Activated CD8-positive, alpha-beta memory T cell treated with anti-CD3 and anti-CD28 coated beads, Interleukin-2, amount 10 ng/mL, durations not matched to agents 7 days and 5 days (primary cell): ENCODE measurements around the gene RHBDD1. TPM values are rescaled to one million over a fixed set of nuclear protein-coding genes. Genes with fewer than 3 reads are reported as not detected.
"Not testable (repeated sequence)": the region's sequence is repeated elsewhere in the genome, so short reads cannot be mapped to it uniquely, and the experiment has no call there.

Experiments used
- ATAC-seq: fragments of 150-1000 bp; cut with Tn5 transposase; one replicate; pipeline ENCODE4 v1.10.0; 2021; ENCODE audit warnings: moderate library complexity
- CTCF ChIA-PET: fragments of 350-600 bp; sonication (Branson Sonifier 250); formaldehyde crosslinking; loops from one replicate; lab custom pipeline; 2021; ENCODE audit warnings: antibody characterized with exemption; lab: Charles Lee
- DNase-seq: peaks from one replicate; pipeline ENCODE4 v3.0.0-alpha.2; 2020
- H3K27ac Mint-ChIP-seq: one replicate; pipeline ENCODE4 v1.8.0; 2021; ENCODE audit warnings: mild to moderate bottlenecking, mixed read lengths
- H3K27me3 Mint-ChIP-seq: one replicate; pipeline ENCODE4 v1.8.0; 2021; ENCODE audit warnings: mixed read lengths
- H3K36me3 Mint-ChIP-seq: one replicate; pipeline ENCODE4 v1.8.0; 2021; ENCODE audit warnings: mild to moderate bottlenecking, mixed read lengths
- H3K4me1 Mint-ChIP-seq: one replicate; pipeline ENCODE4 v1.8.0; 2021; ENCODE audit warnings: mixed read lengths
- H3K4me3 Mint-ChIP-seq: one replicate; pipeline ENCODE4 v1.8.0; 2021; ENCODE audit warnings: mild to moderate bottlenecking, moderate library complexity, mixed read lengths
- H3K9me3 Mint-ChIP-seq: one replicate; pipeline ENCODE4 v1.8.0; 2022; ENCODE audit warnings: low read depth, mixed read lengths
- total RNA-seq, 2 experiments: library from RNA; stranded (reverse); gene quantifications; one replicate each; pipeline ENCODE4 v1.2.3, GENCODE V29; 2021

RHBDD1 gene
- total RNA-seq, 2 experiments from 2014 or later, result 29.8 to 32.2 TPM

DNA sequence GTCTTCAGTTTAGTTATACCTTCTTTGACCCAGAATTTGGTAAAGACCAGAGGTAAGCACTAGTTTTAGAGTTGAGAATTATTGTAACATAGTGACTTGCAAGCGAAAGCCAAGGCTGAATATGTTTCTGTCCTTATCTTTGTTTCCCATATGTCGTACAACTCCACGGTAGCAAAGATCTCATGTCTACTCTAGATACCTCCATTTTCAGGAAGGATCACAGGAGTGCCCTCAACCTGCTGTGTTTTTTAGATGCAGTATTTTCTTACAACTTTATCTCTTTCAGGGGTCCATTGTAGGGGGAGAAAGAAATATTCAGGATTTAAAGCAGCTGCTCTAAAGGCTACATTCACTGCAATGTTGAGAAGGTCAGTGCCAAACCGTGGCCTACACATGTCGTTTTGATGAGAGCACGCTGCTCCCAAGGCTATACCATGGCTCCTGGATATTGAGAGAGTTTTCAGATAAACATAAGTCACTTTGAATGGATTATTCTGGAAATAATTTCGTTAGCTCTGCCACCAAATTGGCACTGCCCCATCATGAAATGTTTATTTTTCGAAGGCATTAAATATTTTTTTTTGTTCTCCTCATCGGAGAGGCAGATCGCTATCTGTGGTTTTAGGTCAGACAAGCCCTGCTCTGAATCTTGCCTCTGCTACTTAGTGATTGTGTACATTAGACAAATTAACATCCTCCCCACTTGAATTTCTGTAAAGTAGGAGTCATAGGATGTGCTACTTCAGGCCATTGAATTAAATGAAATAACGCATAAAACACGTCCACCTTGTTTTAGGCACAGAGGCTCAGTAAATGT lies 2.1 kb downstream of the RHBDD1 start:
- Mint-ChIP-seq H3K9me3 (peaks cover 2% of the 10 kb centered on the region), H3K4me3 (peak overlapping the region; percentile 86), H3K27ac (peak overlapping the region; percentile 99), H3K4me1 (peaks cover 52% of the 10 kb centered on the region), H3K36me3 (peaks cover 40% of the 10 kb centered on the region), H3K27me3 (no peaks in the 10 kb centered on the region)
- CTCF ChIA-PET, result interaction anchor here (1.1 to 1.9 kb wide), 3 partner anchors 35 to 39 kb away, joined by 3 to 4 read pairs (median 3); partner anchors contain the start of gene IRS1
- no peak for ATAC-seq
- DNase-seq, result no peak

DNA sequence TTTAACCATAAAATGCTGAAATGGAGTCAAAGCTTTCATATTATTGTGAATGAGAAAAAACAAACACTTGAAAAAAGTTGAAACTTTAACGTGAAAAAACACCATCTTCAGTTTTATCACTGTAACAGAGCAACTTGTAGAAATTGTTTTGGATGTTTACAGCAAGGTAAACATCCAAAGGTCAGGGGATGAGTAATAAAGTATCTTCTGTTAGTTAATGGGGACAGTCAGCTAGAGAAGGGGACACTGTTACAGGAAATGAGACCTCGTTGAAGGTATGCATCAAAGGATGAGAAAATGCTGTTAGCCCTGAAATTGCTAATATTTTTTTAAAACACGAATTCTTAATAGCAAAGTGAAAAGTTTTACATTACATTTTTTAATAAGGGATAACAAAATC lies 2.9 kb downstream of the RHBDD1 start:
- Mint-ChIP-seq H3K4me1 (peaks cover 50% of the 10 kb centered on the region), H3K36me3 (peaks cover 44% of the 10 kb centered on the region), H3K4me3 (peak overlapping the region; percentile 86), H3K27me3 (no peaks in the 10 kb centered on the region), H3K9me3 (peaks cover 2% of the 10 kb centered on the region), H3K27ac (peak overlapping the region; percentile 99)
- ATAC-seq (no peak), DNase-seq (no peak)
- CTCF ChIA-PET, result interaction anchor here (0.8 to 1.9 kb wide), 3 partner anchors 36 to 39 kb away, joined by 3 to 4 read pairs (median 3); partner anchors contain the start of gene IRS1

DNA sequence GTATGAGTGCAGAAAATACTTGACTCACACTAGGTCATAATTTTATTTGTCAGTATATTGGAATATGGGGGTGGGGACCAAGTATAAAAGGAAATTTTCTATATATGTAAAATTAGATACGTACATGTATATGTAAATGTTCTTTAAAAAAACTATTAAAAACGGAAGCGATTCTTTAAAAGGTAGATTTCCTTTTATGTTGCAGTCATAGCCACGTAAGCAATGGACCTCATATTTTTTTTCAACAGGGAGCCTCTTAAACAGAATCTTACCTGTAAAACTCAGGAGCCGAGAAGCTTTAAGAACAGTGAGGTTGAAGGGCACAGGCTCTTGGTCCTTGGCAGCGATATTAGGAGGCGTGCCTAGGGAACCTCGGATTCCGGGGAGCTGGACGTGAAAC lies 3.3 kb downstream of the RHBDD1 start:
- CTCF ChIA-PET, result interaction anchor here (0.8 to 2.5 kb wide), 4 partner anchors 23 to 39 kb away, joined by 3 to 8 read pairs (median 4); no protein-coding TSS in a partner anchor
- H3K9me3 Mint-ChIP-seq, result peaks cover 2% of the 10 kb centered on the region
- ATAC-seq (no peak), DNase-seq (no peak)
- peaks cover 47% of the 10 kb centered on the region for H3K36me3 Mint-ChIP-seq
- no peaks in the 10 kb centered on the region for H3K27me3 Mint-ChIP-seq
- peak overlapping the region; percentile 86 for H3K4me3 Mint-ChIP-seq
- H3K27ac Mint-ChIP-seq, result peak overlapping the region; percentile 99
- H3K4me1 Mint-ChIP-seq, result peaks cover 47% of the 10 kb centered on the region

DNA sequence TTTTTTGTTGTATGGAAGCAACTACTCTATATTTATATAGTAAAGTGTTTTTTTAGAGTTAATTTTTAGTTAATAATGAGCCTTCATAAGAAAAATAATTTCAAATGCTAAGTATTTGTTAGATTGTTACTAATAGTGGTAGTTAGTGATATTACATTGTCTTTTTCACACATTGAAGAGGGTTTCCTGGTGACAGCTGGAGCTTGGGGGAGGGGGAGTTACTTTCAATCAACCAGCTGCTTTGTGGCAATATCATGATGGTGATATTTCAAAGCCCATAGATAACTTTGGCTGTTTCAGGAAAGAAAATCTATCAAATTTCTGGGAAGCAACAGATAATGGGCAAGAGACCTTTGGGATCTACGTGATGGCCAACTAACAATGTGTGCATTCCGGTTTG lies 4.1 kb downstream of the RHBDD1 start:
- DNase-seq, result no peak
- H3K36me3 Mint-ChIP-seq, result peaks cover 49% of the 10 kb centered on the region
- no peak for ATAC-seq
- no peaks in the 10 kb centered on the region for H3K27me3 Mint-ChIP-seq
- CTCF ChIA-PET, result interaction anchor here (1.4 to 2.5 kb wide), 3 partner anchors 23 to 39 kb away, joined by 4 to 8 read pairs (median 4); no protein-coding TSS in a partner anchor
- H3K4me3 Mint-ChIP-seq, result peak overlapping the region; percentile 55
- H3K9me3 Mint-ChIP-seq, result peaks cover 2% of the 10 kb centered on the region
- peak overlapping the region; percentile 99 for H3K27ac Mint-ChIP-seq
- H3K4me1 Mint-ChIP-seq, result peaks cover 49% of the 10 kb centered on the region

DNA sequence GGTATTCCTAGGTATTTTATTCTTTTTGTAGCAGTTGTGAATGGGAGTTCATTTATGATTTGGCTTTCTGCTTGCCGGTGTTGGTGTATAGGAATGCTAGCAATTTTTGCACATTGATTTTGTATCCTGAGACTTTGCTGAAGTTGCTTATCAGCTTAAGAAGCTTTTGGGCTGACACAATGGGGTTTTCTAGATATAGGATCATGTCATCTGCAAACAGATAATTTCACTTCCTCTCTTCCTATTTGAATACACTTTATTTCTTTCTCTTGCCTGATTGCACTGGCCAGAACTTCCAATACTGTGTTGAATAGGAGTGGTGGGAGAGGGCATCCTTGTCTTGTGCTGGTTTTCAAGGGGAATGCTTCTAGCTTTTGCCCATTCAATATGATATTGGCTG lies 7.1 kb downstream of the RHBDD1 start:
- DNase-seq, CTCF ChIA-PET, H3K27me3 Mint-ChIP-seq, H3K4me3 Mint-ChIP-seq, ATAC-seq, H3K27ac Mint-ChIP-seq, H3K9me3 Mint-ChIP-seq: not testable (repeated sequence)
- Mint-ChIP-seq H3K4me1 (peaks cover 45% of the 10 kb centered on the region), H3K36me3 (peaks cover 45% of the 10 kb centered on the region)

DNA sequence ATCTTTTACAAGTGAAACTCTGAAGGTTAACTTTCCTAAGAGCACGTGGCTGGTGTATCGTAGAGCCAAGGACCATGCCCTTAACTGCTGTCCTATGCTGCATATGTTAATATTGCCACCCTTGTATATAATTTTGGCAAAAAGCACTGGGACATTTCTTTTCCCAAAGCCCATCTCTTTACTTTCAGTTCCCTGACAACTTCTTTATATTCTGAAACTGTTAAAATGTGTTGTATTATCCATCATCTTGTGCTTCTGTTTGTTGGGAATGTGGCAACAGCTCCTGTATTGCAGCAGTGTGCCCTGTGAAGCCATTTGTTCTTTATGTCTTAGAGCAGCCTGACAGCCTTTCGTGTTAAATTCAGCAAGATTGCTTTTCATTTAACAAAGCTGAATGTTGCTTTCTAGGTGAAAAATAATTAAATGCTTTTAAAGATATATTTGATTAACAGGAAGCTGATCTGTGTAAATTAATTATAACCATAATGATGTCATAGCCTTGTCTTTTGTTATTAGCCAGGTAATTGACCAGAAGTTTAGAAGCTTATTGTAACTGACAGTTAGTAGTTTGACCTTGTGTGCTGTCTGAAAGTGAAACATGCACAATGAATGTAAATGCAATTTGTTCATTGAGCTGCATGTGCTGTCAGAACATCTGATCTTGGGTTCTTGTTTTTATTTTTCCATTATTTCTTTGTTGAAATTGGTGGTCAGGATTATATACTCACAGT lies 9.7 kb downstream of the RHBDD1 start:
- Mint-ChIP-seq H3K27me3 (no peaks in the 10 kb centered on the region), H3K9me3 (peaks cover 2% of the 10 kb centered on the region), H3K36me3 (peaks cover 32% of the 10 kb centered on the region), H3K4me3 (no peak overlapping the region), H3K4me1 (peaks cover 24% of the 10 kb centered on the region), H3K27ac (no peak overlapping the region)
- DNase-seq (no peak), ATAC-seq (no peak)
- CTCF ChIA-PET, result no interaction called here

DNA sequence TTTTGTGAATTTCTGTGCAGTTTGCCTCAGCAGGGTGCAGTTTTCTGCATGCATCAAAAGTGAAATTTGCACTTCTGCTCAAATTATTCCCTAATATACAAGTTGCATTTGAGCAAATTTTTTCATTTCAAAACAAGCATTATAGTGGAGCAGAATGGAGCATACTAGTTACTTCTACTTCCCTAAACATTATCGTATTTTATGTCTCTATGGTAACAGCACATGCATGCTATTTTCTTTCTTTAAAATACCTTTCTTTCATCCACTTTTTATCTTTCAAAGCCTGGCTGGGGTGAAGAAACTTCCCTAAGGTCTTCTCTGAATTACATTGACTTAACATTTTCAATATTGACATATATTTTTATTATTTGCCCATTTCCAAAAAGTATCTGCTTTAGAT lies 11.2 kb downstream of the RHBDD1 start:
- CTCF ChIA-PET, result no interaction called here
- peaks cover 23% of the 10 kb centered on the region for H3K36me3 Mint-ChIP-seq
- ATAC-seq, result no peak

DNA sequence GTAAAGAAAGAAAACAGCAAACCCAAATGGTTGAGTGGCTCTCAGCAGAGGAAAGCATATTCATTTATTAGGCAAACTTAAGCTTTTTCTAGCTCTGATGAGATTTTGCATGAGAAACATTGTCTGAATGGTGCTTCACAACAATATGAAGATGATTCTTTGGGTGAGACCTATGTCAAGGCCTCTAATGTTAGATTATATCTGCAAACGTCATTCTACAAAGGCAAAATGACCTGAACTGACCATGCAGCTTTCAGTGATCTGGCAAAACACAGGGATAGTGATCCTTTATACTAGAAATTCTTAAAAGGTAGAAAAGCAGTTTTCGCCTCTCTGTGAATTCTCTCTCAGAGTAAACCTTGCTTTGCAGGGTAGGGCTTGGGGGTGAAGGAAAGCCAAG lies 11.7 kb downstream of the RHBDD1 start:
- H3K4me3 Mint-ChIP-seq, result no peak overlapping the region
- H3K36me3 Mint-ChIP-seq, result peaks cover 18% of the 10 kb centered on the region
- H3K27ac Mint-ChIP-seq, result no peak overlapping the region
- no peaks in the 10 kb centered on the region for H3K27me3 Mint-ChIP-seq
- peaks cover 19% of the 10 kb centered on the region for H3K4me1 Mint-ChIP-seq
- H3K9me3 Mint-ChIP-seq, result peaks cover 2% of the 10 kb centered on the region
- CTCF ChIA-PET, result no interaction called here
- no peak for ATAC-seq
- no peak for DNase-seq

More for the DNA sequence above, 11.2 kb downstream of the RHBDD1 start:
- peaks cover 2% of the 10 kb centered on the region for H3K9me3 Mint-ChIP-seq
- H3K27me3 Mint-ChIP-seq, result no peaks in the 10 kb centered on the region
- H3K4me1 Mint-ChIP-seq, result peaks cover 21% of the 10 kb centered on the region
- no peak for DNase-seq
- no peak overlapping the region for H3K4me3 Mint-ChIP-seq
- no peak overlapping the region for H3K27ac Mint-ChIP-seq

DNA sequence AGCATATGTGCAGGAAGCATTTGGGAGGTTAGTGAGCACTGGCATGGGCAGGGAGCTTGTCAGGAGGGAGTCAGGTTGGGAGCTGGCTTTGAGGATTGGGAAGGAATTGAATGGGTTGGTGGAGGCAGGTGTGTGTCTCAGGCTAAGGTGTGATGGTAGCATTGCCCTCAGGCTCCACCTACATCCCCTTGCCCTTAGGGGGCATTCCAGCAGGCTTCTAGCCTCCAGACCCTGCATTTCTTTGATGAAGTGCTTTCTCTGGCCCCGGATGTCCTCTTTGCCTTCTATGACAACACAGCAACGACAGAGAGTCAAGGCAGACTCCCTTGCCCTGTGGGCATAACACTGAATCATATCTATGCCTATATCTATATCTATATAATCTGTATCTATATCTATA lies 13.5 kb downstream of the RHBDD1 start:
- H3K27me3 Mint-ChIP-seq, result no peaks in the 10 kb centered on the region
- H3K36me3 Mint-ChIP-seq, result peaks cover 7% of the 10 kb centered on the region
- DNase-seq (no peak), ATAC-seq (no peak)
- no peak overlapping the region for H3K27ac Mint-ChIP-seq
- H3K9me3 Mint-ChIP-seq, result no peaks in the 10 kb centered on the region
- H3K4me3 Mint-ChIP-seq, result no peak overlapping the region
- H3K4me1 Mint-ChIP-seq, result peaks cover 10% of the 10 kb centered on the region
- CTCF ChIA-PET, result no interaction called here

DNA sequence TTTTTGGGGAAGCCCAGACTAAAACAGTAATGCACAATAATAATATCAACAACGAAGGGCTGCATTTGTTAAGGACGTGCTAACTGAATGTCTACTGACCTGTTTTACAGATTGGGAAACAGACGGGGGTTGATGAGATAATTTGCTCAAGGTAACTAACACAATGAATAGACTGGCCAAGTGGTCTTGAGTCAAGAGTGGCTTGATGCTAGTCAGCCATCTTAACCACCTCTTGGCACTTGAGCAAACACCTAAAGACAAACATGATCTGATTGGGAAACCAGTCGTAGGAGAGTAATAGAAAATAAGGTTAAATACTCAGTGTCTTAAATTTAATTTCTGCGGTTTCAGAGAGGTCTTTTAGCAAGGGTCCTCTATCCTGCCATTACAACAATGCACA lies 14.2 kb downstream of the RHBDD1 start:
- ATAC-seq (no peak), DNase-seq (no peak)
- Mint-ChIP-seq H3K27ac (no peak overlapping the region), H3K36me3 (peaks cover 9% of the 10 kb centered on the region), H3K9me3 (no peaks in the 10 kb centered on the region), H3K4me1 (peaks cover 7% of the 10 kb centered on the region), H3K27me3 (no peaks in the 10 kb centered on the region), H3K4me3 (no peak overlapping the region)
- CTCF ChIA-PET, result no interaction called here

DNA sequence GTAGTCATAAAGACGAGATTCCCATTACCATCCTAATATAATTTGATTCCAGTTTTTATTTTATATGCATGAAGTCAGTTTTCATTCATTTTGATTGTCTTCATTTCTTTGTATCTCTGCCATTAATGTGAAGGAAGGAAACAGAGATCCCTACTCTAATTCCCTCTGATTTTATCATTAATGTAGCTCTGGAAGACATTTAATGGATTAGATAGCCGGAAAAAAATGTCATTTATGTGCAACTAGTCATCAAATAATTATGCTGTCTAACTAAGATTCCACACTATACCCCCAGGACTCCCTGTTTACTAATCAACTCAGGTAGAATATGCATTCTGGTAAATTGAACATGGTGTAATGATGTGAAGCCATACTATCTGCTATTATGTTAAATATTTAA lies 19.9 kb downstream of the RHBDD1 start:
- Mint-ChIP-seq H3K36me3 (peaks cover 7% of the 10 kb centered on the region), H3K27ac (no peak overlapping the region), H3K4me1 (no peaks in the 10 kb centered on the region), H3K4me3 (no peak overlapping the region), H3K9me3 (no peaks in the 10 kb centered on the region), H3K27me3 (no peaks in the 10 kb centered on the region)
- no peak for ATAC-seq
- no peak for DNase-seq
- CTCF ChIA-PET, result no interaction called here

DNA sequence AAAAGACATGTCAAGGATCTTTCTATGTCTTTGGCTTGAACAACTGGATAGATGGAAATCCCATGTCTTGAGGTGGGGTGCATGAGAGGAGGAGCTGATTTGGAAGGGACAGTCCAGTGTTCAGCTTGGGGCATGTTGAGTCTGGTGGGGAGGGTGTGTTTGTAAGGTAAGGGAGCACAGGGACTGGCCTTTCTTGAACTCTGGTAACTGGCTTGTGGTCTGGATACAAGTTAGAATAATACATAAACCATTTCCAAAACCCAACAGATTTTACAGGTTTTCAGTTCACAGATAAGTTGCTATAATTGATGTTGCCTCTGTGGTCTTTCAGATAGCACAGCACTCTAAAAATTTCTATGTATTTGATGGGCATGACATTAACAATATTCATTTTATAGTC lies 24.2 kb downstream of the RHBDD1 start:
- ATAC-seq (no peak), DNase-seq (no peak)
- Mint-ChIP-seq H3K27ac (no peak overlapping the region), H3K27me3 (no peaks in the 10 kb centered on the region), H3K4me3 (no peak overlapping the region), H3K4me1 (peaks cover 6% of the 10 kb centered on the region), H3K36me3 (peaks cover 7% of the 10 kb centered on the region), H3K9me3 (no peaks in the 10 kb centered on the region)
- CTCF ChIA-PET, result no interaction called here

DNA sequence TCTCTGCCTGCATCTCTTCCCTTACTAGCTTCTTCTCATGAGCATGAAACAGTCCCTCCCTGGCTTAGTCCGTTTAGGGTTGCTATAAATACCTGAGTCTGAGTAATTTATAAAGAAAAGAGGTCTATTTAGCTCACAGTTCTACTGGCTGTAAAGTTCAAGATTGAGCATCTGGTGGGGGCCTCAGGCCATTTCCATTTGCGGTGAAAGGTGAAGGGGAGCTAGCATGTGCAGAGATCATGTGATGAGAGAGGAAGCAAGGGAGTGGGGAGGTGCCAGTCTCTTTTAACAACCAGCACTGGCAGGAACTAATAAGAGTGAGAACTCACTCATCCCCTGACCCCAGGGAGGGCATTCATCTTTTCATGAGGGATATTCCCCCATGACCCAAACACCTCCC lies 26.8 kb downstream of the RHBDD1 start:
- H3K27me3 Mint-ChIP-seq, result no peaks in the 10 kb centered on the region
- ATAC-seq (no peak), DNase-seq (no peak)
- H3K36me3 Mint-ChIP-seq, result peaks cover 20% of the 10 kb centered on the region
- CTCF ChIA-PET, result interaction anchor here (1.2 kb wide), 1 partner anchor 23 kb away, joined by 4 read pairs; no protein-coding TSS in a partner anchor
- no peak overlapping the region for H3K4me3 Mint-ChIP-seq
- no peaks in the 10 kb centered on the region for H3K9me3 Mint-ChIP-seq
- no peak overlapping the region for H3K27ac Mint-ChIP-seq
- H3K4me1 Mint-ChIP-seq, result peaks cover 6% of the 10 kb centered on the region
